ENCODE data around the gene SLC9A3. TPM values are rescaled to one million over a fixed set of nuclear protein-coding genes. Genes with fewer than 3 reads are reported as not detected.

The SLC9A3 gene
- total and polyA plus RNA-seq, 2 of the 13 experiments (the other 11 are each of a cell fraction or from before 2014, with no cell fraction given) = 1.5 to 1.8 TPM

DNA sequence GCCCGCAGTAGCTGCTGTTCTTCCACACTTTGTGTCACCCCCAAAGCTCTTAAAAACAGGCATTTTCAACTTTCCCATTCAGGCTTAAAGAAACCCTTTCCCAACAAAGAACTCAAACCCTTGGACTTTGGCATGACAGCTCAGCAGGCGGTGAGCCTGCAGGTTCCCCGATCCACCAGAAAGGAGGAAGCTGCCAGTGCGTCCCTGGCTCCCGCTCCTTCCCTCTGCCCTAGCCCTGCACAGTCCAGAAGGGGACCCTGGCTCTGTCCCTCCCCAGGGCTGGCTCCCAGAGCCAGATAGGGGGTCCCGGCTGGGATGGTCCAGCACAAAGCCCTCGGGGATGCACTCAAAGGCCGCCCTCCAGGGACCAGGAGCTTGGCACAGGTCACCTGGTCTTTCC lies 9.6 kb downstream of the SLC9A3 start (continued):
- no peak for TF ChIP-seq PAXIP1 (CRISPR knock-in tag; conservative IDR thresholded peaks at IDR 0.05)
- TF ChIP-seq, protein P1, sequence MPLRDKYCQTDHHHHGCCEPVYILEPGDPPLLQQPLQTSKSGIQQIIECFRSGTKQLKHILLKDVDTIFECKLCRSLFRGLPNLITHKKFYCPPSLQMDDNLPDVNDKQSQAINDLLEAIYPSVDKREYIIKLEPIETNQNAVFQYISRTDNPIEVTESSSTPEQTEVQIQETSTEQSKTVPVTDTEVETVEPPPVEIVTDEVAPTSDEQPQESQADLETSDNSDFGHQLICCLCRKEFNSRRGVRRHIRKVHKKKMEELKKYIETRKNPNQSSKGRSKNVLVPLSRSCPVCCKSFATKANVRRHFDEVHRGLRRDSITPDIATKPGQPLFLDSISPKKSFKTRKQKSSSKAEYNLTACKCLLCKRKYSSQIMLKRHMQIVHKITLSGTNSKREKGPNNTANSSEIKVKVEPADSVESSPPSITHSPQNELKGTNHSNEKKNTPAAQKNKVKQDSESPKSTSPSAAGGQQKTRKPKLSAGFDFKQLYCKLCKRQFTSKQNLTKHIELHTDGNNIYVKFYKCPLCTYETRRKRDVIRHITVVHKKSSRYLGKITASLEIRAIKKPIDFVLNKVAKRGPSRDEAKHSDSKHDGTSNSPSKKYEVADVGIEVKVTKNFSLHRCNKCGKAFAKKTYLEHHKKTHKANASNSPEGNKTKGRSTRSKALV (CRISPR knock-in tag; IDR thresholded peaks at IDR 0.05) = 0 out of 2 replicates have a peak, but pooled peaks have one; percentile 41
- TF ChIP-seq, protein P2, sequence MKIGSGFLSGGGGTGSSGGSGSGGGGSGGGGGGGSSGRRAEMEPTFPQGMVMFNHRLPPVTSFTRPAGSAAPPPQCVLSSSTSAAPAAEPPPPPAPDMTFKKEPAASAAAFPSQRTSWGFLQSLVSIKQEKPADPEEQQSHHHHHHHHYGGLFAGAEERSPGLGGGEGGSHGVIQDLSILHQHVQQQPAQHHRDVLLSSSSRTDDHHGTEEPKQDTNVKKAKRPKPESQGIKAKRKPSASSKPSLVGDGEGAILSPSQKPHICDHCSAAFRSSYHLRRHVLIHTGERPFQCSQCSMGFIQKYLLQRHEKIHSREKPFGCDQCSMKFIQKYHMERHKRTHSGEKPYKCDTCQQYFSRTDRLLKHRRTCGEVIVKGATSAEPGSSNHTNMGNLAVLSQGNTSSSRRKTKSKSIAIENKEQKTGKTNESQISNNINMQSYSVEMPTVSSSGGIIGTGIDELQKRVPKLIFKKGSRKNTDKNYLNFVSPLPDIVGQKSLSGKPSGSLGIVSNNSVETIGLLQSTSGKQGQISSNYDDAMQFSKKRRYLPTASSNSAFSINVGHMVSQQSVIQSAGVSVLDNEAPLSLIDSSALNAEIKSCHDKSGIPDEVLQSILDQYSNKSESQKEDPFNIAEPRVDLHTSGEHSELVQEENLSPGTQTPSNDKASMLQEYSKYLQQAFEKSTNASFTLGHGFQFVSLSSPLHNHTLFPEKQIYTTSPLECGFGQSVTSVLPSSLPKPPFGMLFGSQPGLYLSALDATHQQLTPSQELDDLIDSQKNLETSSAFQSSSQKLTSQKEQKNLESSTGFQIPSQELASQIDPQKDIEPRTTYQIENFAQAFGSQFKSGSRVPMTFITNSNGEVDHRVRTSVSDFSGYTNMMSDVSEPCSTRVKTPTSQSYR (CRISPR knock-in tag; IDR thresholded peaks at IDR 0.05; ENCODE audit: borderline replicate concordance) = no peak

DNA sequence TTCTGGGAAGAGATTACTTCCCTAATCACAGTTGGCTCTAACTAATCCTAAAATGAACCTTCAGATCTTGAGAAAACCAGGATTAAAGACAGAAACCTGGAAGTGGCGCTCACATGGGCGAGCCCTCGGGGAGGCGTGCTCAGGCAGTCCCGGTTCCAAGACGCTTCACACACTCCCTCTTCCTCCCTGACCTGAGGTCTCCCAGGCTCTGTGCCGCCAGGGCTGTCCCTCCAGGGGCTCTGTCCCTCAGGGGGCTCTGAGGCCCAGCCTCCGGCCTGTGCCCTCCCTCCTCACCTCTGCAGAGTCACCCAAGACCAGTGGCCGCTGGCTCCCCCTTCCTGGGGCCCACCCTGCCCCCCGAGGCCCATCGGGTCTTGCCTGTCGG lies 10.2 kb downstream of the SLC9A3 start:
- Histone ChIP-seq H4K20me1 (ENCODE audit: insufficient read depth, low read length) (no peaks in the 10 kb centered on the region), H3K4me2 (ENCODE audit: low read depth, low read length) (peak overlapping the region; percentile 56), H3K79me2 (ENCODE audit: insufficient read depth, low read length) (no peaks in the 10 kb centered on the region), H3K36me3 (replicated peaks in 1 of 2; ENCODE audit: control insufficient read depth in 1 of 2, insufficient read depth in 2 of 2, low read length in 2 of 2) (no peaks in the 10 kb centered on the region), H3K4me1 (ENCODE audit: insufficient read depth, low read length) (peaks cover 14% of the 10 kb centered on the region), H3K27me3 (ENCODE audit: control insufficient read depth in 1 of 2, insufficient read depth in 2 of 2, low read length in 2 of 2) (peaks cover 1 to 44% of the 10 kb centered on the region in 2 experiments; a peak in 3 of 5 replicates), H3K9ac (ENCODE audit: insufficient read depth, low read depth, low read length) (no peak overlapping the region), H3K27ac (ENCODE audit: extremely low read length, insufficient read depth, low read length) (no peak overlapping the region), H2AFZ (ENCODE audit: low read length) (no peak overlapping the region), H3K9me3 (ENCODE audit: low read length) (no peaks in the 10 kb centered on the region), H3K4me3 (replicated peaks in 1 of 3; ENCODE audit: insufficient read depth in 1 of 3, low read depth in 2 of 3, low read length in 3 of 3) (peak overlapping the region in 1 of 3 experiments; percentile 35; a peak in 1 of 6 replicates)
- no peak for DNase-seq (ENCODE audit: low spot score)
- in situ Hi-C loops (cut with HindIII; ENCODE audit: extremely low pct_ligation_motif_present, low pct_unique_long_range_greater_than_20kb) = no loop called here
- CTCF ChIA-PET (ENCODE audit: low intra/inter-chr PET ratio, low total read pairs) = no interaction called here
- no peak; the same call in 2 of the 3 replicates for ATAC-seq
- no peak for FAIRE-seq
- 80% methylated on average over 12 of the region's 12 CpGs for WGBS (ENCODE audit: low lambda C conversion rate)
- 0 out of 2 replicates have a peak, but pooled peaks have one; percentile 52 for TF ChIP-seq ZSCAN25 (CRISPR knock-in tag; IDR thresholded peaks at IDR 0.05)
- no peak for TF ChIP-seq TEAD2 (CRISPR knock-in tag; IDR thresholded peaks at IDR 0.05)
- BruUV-seq (replicated peaks) = no TSS peak
- intact Hi-C loops (cut with micrococcal nuclease; ENCODE audit: unreplicated experiment) = no loop called here
- POLR2A ChIA-PET = no interaction called here

All from HepG2 (cell line).